Neutrophil (primary cell): ENCODE results near the gene NKX1-2.

Source experiments
- H3K27ac ChIP-seq: fragments of 200-600 bp; sonication (generic); 2 replicates; pipeline ENCODE4 v1.5.1; 2016; ENCODE audit warnings: mild to moderate bottlenecking, moderate library complexity
- H3K27me3 ChIP-seq: fragments of 200-600 bp; sonication (generic); 2 replicates; pipeline ENCODE4 v1.6.0; 2016; ENCODE audit warnings: mild to moderate bottlenecking
- H3K36me3 ChIP-seq: fragments of 200-600 bp; sonication (generic); 2 replicates; pipeline ENCODE4 v1.5.1; 2017
- H3K4me1 ChIP-seq, 2 experiments: fragments of 200-600 bp in 1 of 2; sonication (generic) in 1 of 2; 1 replicate in 1 of 2; 2 replicates in 1 of 2; pipeline versions ENCODE4 v1.5.1 to v1.6.1; 2013 to 2016; ENCODE audit warnings: low read depth in 1 of 2, low read length in 1 of 2, mild to moderate bottlenecking in 1 of 2, moderate library complexity in 1 of 2; ENCODE audit not compliant: control insufficient read depth in 1 of 2, insufficient read depth in 1 of 2
- H3K4me3 ChIP-seq, 2 experiments: fragments of 200-600 bp in 1 of 2; sonication (generic) in 1 of 2; 1 replicate in 1 of 2; 2 replicates in 1 of 2; pipeline ENCODE4 v1.5.1; 2013 to 2016; ENCODE audit warnings: low read depth in 1 of 2, low read length in 1 of 2, mild to moderate bottlenecking in 1 of 2, moderate library complexity in 1 of 2
- H3K9me3 ChIP-seq: fragments of 200-600 bp; sonication (generic); 2 replicates; pipeline ENCODE4 v1.5.1; 2016
- TF ChIP-seq, protein P1 (sequence below): fragments of 200-600 bp; sonication (generic); IDR thresholded peaks from 2 replicates; pipeline ENCODE4 v1.5.1; 2016; ENCODE audit warnings: antibody characterized with exemption

Gene NKX1-2

DNA sequence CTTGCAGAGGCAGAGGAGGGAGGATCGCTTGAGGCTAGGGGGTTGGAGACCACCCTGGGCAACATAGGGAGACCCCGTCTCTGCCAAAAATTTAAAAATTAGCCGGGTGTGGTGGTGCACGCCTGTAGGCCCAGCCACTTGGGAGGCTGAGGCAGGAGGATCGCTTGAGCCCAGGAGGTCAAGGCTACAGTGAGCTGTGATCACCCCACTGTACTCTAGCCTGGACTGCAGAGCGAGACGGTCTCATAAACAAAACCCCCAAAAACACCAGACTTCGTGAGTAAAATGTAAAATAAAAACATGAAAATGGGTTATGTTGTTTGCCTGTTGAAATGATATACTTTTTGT lies 12.5 kb upstream of the NKX1-2 start:
- Histone ChIP-seq H3K27ac (peak overlapping the region; percentile 76), H3K36me3 (no peaks in the 10 kb centered on the region), H3K4me3 (peak overlapping the region; percentile 68 to 74), H3K27me3 (peaks cover 19% of the 10 kb centered on the region), H3K4me1 (peaks cover 15 to 20% of the 10 kb centered on the region in 2 experiments), H3K9me3 (no peaks in the 10 kb centered on the region)
- TF ChIP-seq, protein P1, sequence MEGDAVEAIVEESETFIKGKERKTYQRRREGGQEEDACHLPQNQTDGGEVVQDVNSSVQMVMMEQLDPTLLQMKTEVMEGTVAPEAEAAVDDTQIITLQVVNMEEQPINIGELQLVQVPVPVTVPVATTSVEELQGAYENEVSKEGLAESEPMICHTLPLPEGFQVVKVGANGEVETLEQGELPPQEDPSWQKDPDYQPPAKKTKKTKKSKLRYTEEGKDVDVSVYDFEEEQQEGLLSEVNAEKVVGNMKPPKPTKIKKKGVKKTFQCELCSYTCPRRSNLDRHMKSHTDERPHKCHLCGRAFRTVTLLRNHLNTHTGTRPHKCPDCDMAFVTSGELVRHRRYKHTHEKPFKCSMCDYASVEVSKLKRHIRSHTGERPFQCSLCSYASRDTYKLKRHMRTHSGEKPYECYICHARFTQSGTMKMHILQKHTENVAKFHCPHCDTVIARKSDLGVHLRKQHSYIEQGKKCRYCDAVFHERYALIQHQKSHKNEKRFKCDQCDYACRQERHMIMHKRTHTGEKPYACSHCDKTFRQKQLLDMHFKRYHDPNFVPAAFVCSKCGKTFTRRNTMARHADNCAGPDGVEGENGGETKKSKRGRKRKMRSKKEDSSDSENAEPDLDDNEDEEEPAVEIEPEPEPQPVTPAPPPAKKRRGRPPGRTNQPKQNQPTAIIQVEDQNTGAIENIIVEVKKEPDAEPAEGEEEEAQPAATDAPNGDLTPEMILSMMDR = no peak

DNA sequence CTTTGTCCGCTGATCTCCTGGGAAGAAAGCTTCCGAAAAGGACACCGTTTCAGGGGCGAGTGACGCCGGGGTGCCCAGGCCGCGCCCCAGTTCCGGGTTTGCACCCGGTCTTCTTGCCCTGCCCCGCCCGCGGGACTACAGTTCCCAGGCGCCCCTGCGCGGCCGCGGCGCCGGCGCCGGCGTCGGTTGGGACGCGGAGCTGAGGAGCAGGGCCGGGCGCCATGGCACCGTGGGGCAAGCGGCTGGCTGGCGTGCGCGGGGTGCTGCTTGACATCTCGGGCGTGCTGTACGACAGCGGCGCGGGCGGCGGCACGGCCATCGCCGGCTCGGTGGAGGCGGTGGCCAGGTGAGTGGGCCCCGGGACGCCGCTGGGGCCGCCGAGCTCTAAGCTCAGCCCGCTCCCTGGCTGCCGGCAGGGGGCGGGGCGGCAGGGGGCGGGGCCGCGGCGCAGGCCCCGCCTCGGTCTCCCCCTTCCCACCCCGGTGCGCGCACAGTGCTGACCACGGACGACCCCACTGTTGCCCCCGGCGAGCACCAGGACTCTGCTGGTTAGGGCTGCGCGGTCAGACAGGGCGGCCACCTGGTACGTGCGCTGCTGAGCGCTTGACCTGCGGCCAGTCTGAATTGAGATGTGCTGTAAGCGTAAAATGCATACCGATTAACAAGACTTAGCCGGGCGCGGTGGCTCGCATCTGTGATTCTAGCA lies 12.0 kb upstream of the NKX1-2 start, which contains the start of gene LHPP:
Gene LHPP, plus strand, starts transcription at position 182 of the 706 bp plus-strand sequence. Its CDS starts 40 bp downstream, at position 222.
- TF ChIP-seq, protein P1 = peak; percentile 72
- Histone ChIP-seq H3K4me3 (peak within 1 kb of the TSS; percentile 68 to 74), H3K9me3 (no peaks in the 10 kb centered on the region), H3K27me3 (peaks cover 22% of the 10 kb centered on the region), H3K4me1 (peaks cover 15 to 20% of the 10 kb centered on the region in 2 experiments), H3K27ac (peak within 1 kb of the TSS; percentile 76), H3K36me3 (no peaks in the 10 kb centered on the region)

DNA sequence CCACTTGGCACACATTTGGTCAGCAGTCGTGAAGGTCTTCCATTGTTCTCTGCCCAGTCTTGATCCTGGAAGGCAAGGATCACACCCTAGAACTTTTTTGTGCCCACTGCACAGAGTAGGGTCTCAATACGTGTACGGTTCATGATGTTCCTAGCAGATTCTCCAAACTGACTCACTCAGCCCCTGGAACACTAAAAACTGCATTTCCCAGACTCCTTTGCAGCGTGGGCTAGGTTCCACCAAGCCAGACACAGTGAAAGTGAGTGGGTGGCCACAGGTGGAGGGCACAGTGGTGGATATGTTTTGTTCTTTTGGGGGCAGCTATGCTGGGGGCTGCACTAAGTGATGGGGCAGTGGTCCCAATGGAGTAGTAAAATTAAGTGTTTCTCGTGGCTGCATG lies 10.3 kb upstream of the NKX1-2 start:
- TF ChIP-seq, protein P1 = no peak
- peaks cover 10 to 16% of the 10 kb centered on the region in 2 experiments for H3K4me1 ChIP-seq

GRCh38 chr10:124459395-124459794 lies 9.6 kb upstream of the NKX1-2 start:
- TF ChIP-seq, protein P1 = no peak
- H3K27ac ChIP-seq = no peak overlapping the region
- H3K9me3 ChIP-seq = no peaks in the 10 kb centered on the region
- H3K36me3 ChIP-seq = no peaks in the 10 kb centered on the region
- H3K27me3 ChIP-seq = peaks cover 46% of the 10 kb centered on the region
- H3K4me1 ChIP-seq = peaks cover 10 to 13% of the 10 kb centered on the region in 2 experiments
- H3K4me3 ChIP-seq = no peak overlapping the region

More for the DNA sequence above, 10.3 kb upstream of the NKX1-2 start:
- H3K9me3 ChIP-seq = no peaks in the 10 kb centered on the region
- H3K27me3 ChIP-seq = peaks cover 38% of the 10 kb centered on the region
- H3K4me3 ChIP-seq = no peak overlapping the region
- no peak overlapping the region for H3K27ac ChIP-seq
- no peaks in the 10 kb centered on the region for H3K36me3 ChIP-seq

DNA sequence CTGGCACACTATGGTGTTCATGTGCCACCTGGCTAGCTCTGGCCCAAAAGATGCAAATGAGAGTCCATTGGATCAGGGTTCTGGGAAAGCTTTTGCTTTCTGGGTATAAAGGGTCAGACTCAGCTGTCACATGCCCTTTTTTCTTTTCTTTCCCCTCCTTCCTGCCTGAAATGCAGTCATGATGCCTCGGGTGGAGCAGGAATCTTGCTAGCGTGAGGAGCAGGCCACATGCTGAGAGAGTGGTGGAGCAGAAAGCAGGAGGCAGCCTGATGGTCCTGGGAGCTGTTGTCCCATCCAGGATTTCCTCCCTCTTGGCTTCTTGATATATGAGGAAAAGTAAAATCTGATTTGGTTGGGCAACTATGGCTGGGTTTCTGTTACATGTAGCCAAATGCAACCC lies 9.1 kb upstream of the NKX1-2 start:
- no peak overlapping the region for H3K4me3 ChIP-seq
- TF ChIP-seq, protein P1 = no peak
- peaks cover 51% of the 10 kb centered on the region for H3K27me3 ChIP-seq
- no peaks in the 10 kb centered on the region for H3K9me3 ChIP-seq
- H3K36me3 ChIP-seq = no peaks in the 10 kb centered on the region
- no peak overlapping the region for H3K27ac ChIP-seq
- peaks cover 10 to 13% of the 10 kb centered on the region in 2 experiments for H3K4me1 ChIP-seq
